CD4-positive, alpha-beta T cell treated with Interleukin-15 for 1 hour (primary cell): ENCODE data around the gene FAM81A.
"Not testable (repeated sequence)": the region's sequence is repeated elsewhere in the genome, so short reads cannot be mapped to it uniquely, and the experiment has no call there.

Experiments used
- DNase-seq: peaks from one replicate; pipeline ENCODE4 v3.0.0-alpha.2; 2020

The FAM81A gene

GRCh38 chr15:59437817-59438624 lies at the start of gene FAM81A:
TSS of gene FAM81A (plus strand) at chr15:59438186. CDS start at chr15:59458627, 20,441 bp downstream.
- peak; percentile 49 for DNase-seq

- no peak for DNase-seq
These were observed 49.3 kb upstream of the FAM81A start for GRCh38 chr15:59388670-59389069.

GRCh38 chr15:59392299-59392698 lies 45.7 kb upstream of the FAM81A start:
- DNase-seq, result no peak

GRCh38 chr15:59394166-59394661 lies 43.8 kb upstream of the FAM81A start:
- DNase-seq, result no peak

GRCh38 chr15:59396211-59396610 lies 41.8 kb upstream of the FAM81A start:
- DNase-seq, result no peak

GRCh38 chr15:59396679-59397078 lies 41.3 kb upstream of the FAM81A start:
- no peak for DNase-seq

GRCh38 chr15:59398220-59398619 lies 39.8 kb upstream of the FAM81A start:
- no peak for DNase-seq

- peak; percentile 62 for DNase-seq
These were observed 38.4 kb upstream of the FAM81A start for GRCh38 chr15:59399465-59400102.

GRCh38 chr15:59400103-59400813 lies 37.7 kb upstream of the FAM81A start:
- no peak for DNase-seq

GRCh38 chr15:59401051-59401823 lies 36.7 kb upstream of the FAM81A start:
- DNase-seq, result not testable (repeated sequence)

- DNase-seq, result no peak
These were observed 36.0 kb upstream of the FAM81A start for GRCh38 chr15:59401824-59402569.

- no peak for DNase-seq
These were observed 32.9 kb upstream of the FAM81A start for GRCh38 chr15:59405079-59405478.

GRCh38 chr15:59406446-59406845 lies 31.5 kb upstream of the FAM81A start:
- no peak for DNase-seq

GRCh38 chr15:59407946-59408345 lies 30.0 kb upstream of the FAM81A start:
- DNase-seq, result no peak

- DNase-seq, result no peak
These were observed 27.5 kb upstream of the FAM81A start for GRCh38 chr15:59410391-59410896.

GRCh38 chr15:59413577-59413976 lies 24.4 kb upstream of the FAM81A start:
- DNase-seq, result no peak

- DNase-seq, result no peak
These were observed 21.2 kb upstream of the FAM81A start for GRCh38 chr15:59416816-59417215.

GRCh38 chr15:59419170-59419569 lies 18.8 kb upstream of the FAM81A start:
- DNase-seq, result no peak

GRCh38 chr15:59420108-59420507 lies 17.9 kb upstream of the FAM81A start:
- no peak for DNase-seq

- no peak for DNase-seq
These were observed 16.9 kb upstream of the FAM81A start for GRCh38 chr15:59420986-59421618.

GRCh38 chr15:59424616-59425015 lies 13.4 kb upstream of the FAM81A start:
- DNase-seq, result no peak
